GM12873 (cell line): ENCODE measurements around the gene HCN2.

ENCODE experiments used
- CTCF ChIP-seq: IDR thresholded peaks from 2 replicates; pipeline ENCODE4 v1.5.1; 2012; ENCODE audit warnings: low read depth, mild to moderate bottlenecking, moderate library complexity, low read length, control low read depth; ENCODE audit not compliant: insufficient read depth; ENCODE audit errors: missing control alignments

The HCN2 gene

GRCh38 chr19:583198-583967, 6.3 kb upstream of the HCN2 start:
- no peak for TF ChIP-seq CTCF

- TF ChIP-seq CTCF: no peak
Observed at GRCh38 chr19:583968-584239, 5.8 kb upstream of the HCN2 start.

GRCh38 chr19:584240-585001, 5.3 kb upstream of the HCN2 start:
- TF ChIP-seq CTCF: peak; percentile 98

GRCh38 chr19:585551-586110, 4.0 kb upstream of the HCN2 start:
- TF ChIP-seq CTCF: no peak

- TF ChIP-seq CTCF: peak; percentile 63
Observed at GRCh38 chr19:588093-588740, 1.5 kb upstream of the HCN2 start.

GRCh38 chr19:588741-589692, 664 bp upstream of the HCN2 start:
- no peak for TF ChIP-seq CTCF
